SKM-1 treated with dmso at 0.1 percent for 144 hours (cell line): ENCODE results near the gene UBN1.

Source experiments
- DNase-seq: peaks from one replicate; lab custom pipeline; 2025; ENCODE audit not compliant: unreplicated experiment; lab: John Stamatoyannopoulos, UW

The UBN1 gene, protein sequence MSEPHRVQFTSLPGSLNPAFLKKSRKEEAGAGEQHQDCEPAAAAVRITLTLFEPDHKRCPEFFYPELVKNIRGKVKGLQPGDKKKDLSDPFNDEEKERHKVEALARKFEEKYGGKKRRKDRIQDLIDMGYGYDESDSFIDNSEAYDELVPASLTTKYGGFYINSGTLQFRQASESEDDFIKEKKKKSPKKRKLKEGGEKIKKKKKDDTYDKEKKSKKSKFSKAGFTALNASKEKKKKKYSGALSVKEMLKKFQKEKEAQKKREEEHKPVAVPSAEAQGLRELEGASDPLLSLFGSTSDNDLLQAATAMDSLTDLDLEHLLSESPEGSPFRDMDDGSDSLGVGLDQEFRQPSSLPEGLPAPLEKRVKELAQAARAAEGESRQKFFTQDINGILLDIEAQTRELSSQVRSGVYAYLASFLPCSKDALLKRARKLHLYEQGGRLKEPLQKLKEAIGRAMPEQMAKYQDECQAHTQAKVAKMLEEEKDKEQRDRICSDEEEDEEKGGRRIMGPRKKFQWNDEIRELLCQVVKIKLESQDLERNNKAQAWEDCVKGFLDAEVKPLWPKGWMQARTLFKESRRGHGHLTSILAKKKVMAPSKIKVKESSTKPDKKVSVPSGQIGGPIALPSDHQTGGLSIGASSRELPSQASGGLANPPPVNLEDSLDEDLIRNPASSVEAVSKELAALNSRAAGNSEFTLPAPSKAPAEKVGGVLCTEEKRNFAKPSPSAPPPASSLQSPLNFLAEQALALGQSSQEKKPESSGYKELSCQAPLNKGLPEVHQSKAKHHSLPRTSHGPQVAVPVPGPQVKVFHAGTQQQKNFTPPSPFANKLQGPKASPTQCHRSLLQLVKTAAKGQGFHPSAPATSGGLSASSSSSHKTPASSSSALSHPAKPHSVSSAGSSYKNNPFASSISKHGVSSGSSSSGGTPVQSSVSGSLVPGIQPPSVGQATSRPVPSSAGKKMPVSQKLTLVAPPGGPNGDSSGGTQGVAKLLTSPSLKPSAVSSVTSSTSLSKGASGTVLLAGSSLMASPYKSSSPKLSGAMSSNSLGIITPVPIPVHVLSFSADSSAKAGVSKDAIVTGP (N-terminal part only)

DNA sequence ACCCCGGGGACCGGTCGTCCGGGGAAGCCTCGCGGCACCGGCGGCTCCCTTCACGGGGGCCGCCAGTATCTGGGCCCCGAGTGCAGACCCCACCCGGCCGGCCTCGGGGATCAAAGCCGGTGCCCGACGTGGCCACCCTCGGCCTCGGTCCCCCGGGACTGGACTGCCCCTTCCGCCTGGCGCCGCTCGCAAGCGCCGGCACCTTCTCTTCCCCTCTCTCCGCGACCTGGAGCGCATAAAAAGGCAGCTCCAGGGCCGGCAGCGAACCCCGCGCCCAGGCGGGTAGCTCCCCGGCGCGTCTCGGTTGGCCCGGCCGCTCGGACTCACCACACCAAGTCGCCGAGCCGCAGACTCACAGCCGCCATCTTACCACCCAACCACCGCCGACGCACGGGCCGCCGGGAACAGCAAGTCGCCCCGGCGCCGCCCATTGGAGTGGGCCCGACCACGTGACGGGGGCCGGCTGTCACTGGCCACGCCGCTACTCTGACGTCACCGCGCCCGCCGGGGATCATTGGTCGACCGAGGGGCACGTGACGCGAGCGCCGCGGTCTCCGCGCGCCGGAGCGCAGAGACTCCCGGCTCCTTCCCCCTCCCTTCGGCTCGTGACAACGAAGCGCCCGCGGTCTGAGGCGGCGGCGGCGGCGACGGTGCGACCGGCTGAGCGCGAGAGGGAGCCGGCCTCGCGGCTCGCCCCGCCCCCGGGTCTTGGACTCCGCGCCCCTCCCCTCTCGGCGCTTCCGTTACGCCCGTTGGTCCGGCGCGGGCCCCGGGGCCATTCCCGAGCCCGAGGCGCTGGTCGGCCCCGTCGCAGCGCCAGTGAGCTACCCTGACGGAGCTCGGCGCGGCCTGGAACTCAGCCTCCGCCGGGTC, at the start of gene UBN1, which contains the start of gene GLYR1:
Gene UBN1, plus strand, starts transcription at position 581 of the 873 bp plus-strand sequence. CDS start 5,437 bp downstream, outside the sequence.
Gene GLYR1, minus strand, starts transcription at position 388 of the 873 bp plus-strand sequence. Its CDS starts 23 bp downstream, at position 365.
- DNase-seq = peak; percentile 90

DNA sequence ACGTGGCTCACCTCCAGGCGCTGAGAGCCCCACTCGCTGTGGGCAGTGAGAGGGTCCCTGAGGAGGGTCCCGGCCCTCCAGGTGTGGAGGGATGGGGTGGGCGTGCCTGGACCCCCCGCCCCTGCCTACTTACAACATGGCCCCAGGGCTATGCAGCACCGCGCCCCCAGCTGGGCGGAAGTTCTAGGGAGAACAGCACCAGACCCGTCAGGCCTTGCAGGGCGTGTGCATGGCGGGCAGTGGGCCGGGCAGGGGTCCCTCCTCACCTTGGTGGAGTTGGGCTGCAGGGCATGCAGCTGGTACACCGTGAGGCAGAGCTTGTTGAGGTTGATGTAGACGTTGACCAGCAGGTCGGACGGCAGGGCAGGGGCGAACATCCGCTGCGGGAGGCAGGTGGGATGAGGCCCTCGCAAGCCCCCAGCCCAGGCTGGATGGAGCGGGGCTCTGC, 49.5 kb upstream of the UBN1 start:
- DNase-seq = no peak

DNA sequence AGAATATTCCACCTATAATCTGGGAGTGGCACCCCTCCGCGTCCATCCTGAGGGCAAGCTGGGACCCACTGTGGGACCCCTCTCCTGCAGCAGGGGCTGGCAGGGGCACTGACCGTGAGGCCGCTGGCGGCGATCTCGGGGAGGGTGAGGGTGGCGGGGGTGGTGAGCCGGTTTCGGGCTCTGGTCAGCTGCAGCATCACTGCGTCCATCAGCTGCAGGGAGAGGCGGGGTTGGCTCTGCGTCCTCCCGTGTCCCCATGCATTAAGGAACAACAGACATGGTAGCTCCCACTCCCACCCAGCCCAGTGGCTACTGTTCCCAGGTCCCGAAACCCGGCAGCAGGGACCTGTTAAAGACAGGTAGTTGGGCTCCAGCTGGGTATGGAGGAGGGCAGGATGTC, 48.8 kb upstream of the UBN1 start:
- no peak for DNase-seq

DNA sequence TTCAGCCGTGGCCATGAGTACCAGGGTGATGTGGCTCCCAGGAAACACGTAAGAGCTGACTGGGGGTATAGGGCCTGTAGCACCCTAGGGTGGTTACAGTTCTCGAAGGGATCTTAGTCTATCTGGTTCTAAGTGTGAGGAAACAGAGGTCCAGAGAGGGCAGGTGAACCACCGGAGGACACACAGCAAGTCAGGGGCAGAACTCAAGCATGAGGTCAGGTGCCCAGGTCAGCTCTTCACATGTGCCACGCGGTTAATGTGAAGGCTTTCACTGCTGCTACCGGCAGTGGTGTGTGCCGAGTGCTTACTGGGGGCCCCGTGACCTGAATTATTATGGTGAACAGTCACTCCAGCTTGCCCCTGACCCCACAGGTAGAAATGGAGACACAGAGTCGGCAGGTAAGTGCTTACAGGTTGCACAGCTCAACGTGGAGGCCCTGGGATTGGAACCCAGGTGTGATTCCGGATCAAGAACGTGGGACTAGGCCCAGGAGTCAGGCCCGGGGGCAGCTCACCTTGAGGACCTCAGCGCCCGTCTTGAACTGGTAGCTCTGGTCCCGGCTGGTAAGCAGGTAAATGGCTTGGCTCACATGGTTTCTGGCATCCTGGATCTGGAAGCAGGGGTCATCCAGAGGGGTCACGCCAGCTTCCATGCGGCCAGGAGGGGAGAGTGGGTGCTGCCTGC, 48.0 kb upstream of the UBN1 start:
- DNase-seq = no peak

DNA sequence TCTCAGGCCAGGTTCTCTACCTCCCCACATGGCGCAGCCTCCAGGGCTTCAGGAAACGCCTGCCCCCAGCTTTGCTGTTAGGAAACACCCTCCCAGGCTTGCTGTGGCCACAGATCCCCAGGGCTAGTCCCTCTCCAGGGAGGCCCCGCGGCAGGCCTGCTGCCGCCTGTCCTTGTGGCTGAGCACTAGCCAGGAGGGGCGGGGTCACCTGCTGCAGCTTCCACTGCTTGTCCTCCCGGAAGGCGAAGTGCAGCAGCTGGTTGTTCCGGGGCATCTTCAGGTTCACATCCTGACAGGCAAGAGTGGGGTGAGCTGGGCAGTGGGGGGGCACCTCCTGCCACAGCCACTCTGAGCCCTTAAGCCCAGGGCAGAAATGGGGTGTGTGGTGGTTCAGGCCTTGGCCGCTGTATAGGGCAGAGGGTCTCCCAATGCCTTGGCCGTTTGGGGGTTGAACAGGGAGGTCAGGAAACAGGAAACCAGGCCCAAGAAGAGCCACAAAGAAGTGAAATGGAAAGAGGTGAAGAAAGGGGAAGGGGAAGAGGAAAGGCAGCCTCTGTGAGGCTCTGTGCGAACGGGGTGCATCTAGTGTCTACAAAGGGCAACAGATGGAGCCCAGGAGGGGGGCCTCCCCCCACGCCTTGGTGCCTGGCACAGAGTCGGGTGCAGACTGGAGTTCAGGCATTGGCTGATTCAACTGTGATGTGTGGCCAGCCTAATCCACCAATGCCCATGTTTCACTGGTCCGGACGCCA, 46.8 kb upstream of the UBN1 start:
- peak; percentile 81 for DNase-seq

DNA sequence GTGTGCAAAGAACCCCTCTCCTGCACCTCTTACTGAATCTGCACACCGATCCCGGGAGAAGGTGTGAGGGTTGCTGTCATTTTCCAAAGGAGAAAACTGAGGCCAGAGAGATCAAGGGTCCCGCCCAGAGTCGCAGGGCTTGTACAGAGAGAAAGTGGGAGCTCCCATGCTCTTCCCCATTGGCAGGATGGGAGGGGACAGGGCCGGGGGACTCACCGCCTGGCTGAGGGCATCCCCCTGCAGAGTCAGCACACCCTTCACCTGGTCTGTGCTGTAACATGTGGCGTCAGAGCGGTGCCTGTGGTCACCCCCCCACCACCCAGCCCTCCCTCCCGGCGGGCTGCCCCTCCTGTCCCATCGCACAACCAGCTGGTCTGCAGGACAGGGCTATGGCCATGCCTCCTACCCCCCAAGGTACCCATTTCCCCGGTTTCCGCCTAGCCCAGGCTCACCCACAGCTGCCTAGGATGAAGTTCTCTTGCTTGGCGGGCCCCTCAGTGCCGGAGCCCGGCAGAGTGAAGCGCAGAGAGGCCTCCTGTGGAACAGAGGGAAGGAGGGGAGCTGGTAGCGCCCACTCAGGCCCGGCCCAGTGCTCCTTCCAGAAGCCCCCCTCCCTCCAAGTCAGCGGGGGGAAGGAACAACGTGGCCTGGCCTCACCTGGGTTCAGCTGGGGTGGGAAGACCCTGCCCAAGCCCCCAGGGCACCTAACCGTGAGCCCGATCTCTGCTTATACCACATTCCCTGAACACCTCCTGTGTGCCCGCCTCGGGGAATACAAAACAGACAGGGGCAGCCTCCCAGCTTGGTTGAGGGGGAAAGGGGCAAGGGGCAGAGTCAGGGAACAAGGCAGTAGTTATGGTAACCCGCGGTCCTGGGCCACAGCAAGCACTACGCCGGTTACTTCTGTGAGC, 46.0 kb upstream of the UBN1 start:
- DNase-seq = no peak

DNA sequence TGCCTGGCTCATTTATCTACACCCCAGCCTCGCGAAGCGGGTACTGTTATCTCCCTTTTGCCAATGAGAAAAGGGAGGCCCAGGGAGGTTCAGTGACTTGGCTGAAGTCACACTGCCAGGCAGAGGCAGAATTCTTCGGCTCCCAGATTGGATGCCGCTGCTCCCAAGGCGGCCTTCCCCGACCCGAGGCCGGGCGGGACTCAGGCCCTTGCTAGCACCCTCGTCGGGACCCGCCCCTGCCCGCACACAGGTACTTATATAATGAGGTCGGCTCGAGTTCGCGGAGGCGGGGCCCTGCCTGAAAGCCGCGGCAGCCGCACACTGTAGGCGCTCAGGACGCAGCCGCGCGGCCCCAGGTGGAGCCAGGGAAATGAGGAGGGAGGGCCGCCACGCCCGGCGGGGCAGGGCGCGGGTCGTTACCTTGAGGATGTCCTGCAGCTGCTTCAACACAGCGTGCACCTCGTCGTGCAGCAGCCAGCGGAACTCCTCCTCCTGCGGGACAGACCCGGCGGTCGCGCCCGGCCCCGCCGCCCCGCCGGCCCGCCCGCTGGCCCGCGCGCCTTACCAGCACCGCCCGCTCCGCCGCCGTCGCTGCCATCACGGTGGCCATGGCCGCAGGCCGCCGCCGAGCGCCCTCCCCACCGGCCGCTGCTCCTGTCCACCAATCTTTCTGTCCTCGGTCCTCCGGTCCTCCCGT, 45.2 kb upstream of the UBN1 start, which contains the start of gene ROGDI:
Gene ROGDI, minus strand, starts transcription at position 672 of the 697 bp plus-strand sequence. Its CDS starts 62 bp downstream, at position 610.
- peak; percentile 61 for DNase-seq

DNA sequence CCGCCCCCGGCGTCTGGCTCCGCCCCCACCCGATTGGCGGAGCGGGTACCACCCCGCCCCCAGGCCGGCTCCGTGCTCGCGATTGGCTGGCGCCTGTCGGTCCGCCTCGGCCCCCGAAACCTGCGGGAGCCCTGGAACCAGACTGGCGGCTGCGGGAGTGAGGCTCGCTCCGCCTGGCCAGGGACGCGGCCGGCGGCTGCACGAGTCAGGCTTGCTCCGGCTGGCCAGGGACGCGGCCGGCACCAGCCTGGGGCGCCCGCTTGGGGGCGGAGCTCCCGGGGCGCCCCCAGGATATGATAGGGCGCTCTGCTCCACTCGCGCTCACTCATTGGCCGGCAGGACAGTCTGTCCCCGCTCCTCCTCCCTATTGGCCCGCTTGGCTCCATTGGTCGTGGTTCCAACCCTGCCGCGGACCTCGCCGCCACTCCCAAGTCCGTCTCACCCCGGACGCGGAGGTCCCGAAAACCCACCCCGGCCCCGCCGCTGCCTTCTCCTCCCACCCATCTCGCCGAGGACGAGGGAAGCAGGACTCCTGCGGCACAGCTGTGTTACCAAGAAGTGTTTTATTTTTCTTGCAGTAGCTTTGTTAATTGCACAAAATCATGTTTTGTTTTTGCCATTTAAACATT, 44.5 kb upstream of the UBN1 start:
- peak; percentile 90 for DNase-seq

DNA sequence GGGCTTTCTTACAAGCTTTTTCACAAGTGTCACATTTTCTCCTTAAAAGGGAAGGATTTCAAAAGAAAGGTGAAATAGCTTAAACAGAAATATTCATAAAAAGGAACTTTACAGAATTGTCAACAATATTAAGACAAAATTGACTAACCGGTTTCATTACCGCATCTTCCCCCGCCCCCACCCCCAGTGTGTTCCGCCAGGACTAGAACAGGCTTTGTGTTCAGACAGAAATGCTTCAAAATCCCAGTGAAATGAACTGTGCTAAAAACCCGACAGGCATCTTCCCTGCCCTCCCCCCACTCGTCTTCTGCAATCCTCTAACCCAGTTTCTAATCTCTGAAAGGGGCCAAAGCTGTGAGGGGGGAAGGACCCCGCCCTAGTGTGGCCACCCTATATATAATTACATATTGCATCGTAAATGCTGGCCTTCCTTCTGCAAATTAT, 43.9 kb upstream of the UBN1 start:
- DNase-seq = no peak

DNA sequence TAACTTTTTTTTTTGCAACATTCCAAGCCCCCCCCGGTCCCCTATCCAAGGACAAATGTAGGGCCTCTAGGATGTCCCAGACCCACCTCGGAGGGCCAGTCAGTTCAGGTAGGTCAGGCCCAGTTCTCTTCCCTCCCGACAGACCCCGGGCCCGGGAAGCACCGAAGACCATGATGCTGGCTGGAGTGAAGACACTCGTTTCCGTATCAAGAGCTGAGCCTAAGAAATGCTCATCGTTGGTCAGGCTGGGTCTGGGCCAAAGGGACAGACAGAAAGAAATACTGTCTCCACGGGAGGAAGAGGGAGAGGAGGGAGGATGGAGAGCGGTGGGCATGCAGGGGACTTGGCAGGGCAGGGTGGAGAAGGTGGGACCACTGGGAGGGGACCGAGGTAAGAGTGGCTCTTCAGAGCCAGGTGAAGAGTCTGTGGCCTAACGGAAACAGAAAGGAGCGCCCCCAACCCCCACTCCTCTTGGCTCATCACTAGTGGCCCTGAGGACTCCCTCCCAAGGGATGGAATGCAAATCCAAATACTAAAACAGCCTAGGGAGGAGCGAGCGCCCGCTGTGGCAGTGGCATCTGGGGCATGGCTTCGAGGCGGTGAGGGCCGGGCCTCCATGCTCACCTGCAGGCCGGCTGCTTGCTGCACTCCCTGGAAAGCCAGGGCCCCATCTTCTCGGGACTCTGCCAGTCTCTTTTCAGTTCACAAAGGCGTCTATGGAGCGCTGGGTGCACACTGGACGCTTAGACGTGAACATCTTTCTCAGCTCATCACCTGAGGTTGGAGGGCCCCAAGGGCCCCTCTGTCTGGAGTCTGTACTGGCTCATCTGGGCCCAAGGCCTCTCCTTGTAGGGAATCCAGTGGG, 43.2 kb upstream of the UBN1 start:
- no peak for DNase-seq

DNA sequence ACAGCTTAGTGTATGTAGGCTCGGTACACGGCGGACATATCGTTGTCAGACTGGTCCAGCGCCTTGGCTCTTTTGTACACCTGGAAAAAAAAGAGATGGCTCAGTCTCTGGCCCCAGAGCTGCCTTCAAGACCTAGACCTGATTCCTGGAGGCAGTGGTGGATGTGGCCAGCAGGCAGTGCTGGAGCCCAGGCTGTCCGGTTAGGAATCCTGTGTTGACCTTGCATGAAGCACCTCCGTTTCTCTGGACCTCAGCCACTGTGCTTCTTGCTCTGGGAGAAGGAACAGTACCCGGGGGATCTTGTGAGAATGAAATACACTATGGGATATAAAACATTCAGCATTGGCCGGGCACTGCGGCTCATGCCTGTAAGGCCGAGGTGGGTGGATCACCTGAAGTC, 42.0 kb upstream of the UBN1 start:
- no peak for DNase-seq

DNA sequence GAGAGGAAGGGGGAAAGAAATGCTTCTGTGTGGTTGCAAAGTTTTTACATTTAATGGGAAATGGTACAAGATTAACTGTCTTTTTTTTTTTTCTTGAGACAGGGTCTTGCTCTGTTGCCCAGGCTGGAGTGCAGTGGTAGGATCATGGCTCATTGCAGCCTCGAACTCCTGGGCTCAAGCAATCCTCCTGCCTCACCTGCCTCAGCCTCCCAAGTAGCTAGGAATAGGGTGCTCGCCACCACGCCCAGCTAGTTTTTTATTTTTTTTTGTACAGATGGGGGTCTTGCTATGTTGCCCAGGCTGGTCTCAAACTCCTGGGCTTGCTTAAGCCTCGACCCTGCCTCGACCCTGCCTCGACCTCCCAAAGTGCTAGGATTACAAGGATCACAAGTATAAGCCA, 41.0 kb upstream of the UBN1 start:
- no peak for DNase-seq

DNA sequence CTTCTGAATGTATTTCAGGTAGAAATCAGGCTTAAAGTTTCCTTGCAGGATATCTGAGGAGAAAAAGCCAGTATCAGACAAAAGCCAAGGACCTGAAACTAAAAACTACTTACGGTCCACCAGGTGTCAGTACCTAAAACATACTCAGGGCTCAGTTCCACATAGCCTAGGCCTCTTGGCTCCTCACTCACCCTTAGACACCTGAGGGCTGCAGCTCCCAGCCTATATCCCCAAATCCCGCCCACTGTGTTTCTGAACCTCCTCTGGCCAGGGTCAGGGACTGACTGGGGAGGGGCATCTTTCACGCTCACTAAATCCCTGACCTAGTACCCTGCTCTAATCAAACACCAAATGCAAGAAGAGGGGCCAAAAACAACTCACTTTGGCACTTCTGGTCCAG, 36.0 kb upstream of the UBN1 start:
- DNase-seq = no peak

DNA sequence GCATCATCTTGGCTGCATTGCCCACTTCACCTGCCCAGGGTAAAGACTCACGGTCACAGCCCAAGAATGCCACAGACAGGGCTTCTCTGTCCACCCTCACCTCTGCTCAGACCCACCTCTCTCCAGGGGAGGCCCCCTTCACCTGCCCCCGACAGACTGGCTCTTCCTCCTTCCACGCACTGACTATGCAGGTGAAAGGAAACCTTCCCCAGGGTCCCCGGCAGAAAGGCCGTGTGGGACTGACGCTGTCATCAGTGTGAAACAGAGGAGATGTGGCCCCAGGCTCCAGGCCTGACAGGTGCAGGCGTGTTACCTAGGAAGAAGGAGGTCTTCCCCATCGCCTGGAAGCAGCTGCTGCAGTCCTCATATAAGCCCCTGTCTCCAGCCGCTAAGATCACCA, 35.5 kb upstream of the UBN1 start:
- no peak for DNase-seq

DNA sequence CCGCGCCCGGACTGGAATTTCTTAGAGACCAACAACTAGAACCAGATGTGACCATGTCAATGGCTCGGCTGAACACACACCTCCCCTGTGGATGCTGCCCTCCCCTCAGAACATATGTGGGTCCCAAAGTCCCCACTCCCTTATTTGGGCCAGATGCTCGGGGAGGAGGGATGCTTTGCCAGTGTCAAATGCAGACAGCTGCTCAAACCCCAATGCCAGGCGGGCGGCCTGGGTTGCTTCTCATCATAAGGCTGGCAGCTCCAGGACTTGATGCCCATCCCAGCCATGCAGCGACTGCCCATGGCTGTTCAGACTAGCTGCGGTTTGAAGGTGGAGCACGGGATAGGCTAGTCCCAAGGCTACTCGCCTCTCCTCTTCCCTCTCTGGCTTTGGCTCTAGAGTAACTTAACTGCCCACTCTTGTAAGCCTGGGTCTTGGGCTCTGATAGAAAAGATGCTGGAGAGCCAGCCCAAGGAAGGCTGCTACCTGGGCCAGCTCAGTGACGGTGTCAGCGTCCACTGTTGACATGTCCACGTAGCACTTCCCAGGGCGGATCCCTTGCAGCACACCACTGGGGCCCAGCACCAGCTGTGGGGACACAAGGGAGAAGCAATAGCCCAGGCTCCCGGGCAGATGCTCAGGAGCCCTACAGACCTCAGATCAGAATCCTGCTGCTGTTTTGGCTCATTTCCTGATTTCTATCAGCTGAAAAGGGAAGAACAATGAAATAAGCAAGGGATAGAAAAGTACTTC, 33.9 kb upstream of the UBN1 start:
- DNase-seq = no peak
